Measurements from ENCODE around the gene EPB41.
"Not testable (repeated sequence)": the region's sequence is repeated elsewhere in the genome, so short reads cannot be mapped to it uniquely, and the experiment has no call there.

Gene EPB41

GRCh38 chr1:28982198-28982597 is 67.8 kb downstream of the EPB41 start:
- DNase-seq, result no peak

- no peak for DNase-seq
These were observed 68.7 kb downstream of the EPB41 start for GRCh38 chr1:28983091-28983490.

GRCh38 chr1:28983509-28984310 is 69.3 kb downstream of the EPB41 start:
- DNase-seq, result no peak

- DNase-seq, result no peak
These were observed 69.9 kb downstream of the EPB41 start for GRCh38 chr1:28984311-28984684.

GRCh38 chr1:28985427-28985826 is 71.1 kb downstream of the EPB41 start:
- DNase-seq, result no peak

- no peak for DNase-seq
These were observed 72.0 kb downstream of the EPB41 start for GRCh38 chr1:28986306-28986910.

- DNase-seq, result no peak
These were observed 88.4 kb downstream of the EPB41 start for GRCh38 chr1:29002792-29003191.

GRCh38 chr1:29004288-29004687 is 89.9 kb downstream of the EPB41 start:
- DNase-seq, result no peak

GRCh38 chr1:29004798-29005197 is 90.4 kb downstream of the EPB41 start:
- no peak for DNase-seq

- DNase-seq, result no peak
These were observed 97.4 kb downstream of the EPB41 start for GRCh38 chr1:29011775-29012174.

- DNase-seq, result no peak
These were observed 102.9 kb downstream of the EPB41 start for GRCh38 chr1:29017235-29017634.

- no peak for DNase-seq
These were observed 103.8 kb downstream of the EPB41 start for GRCh38 chr1:29017975-29018712.

- no peak for DNase-seq
These were observed 108.3 kb downstream of the EPB41 start for GRCh38 chr1:29022620-29023019.

GRCh38 chr1:29029667-29030066 is 115.3 kb downstream of the EPB41 start:
- no peak for DNase-seq

GRCh38 chr1:29032841-29033240 is 118.5 kb downstream of the EPB41 start:
- no peak for DNase-seq

GRCh38 chr1:29033829-29034466 is 119.6 kb downstream of the EPB41 start:
- DNase-seq, result no peak

GRCh38 chr1:29043274-29043965 is 129.1 kb downstream of the EPB41 start:
- no peak for DNase-seq

- no peak for DNase-seq
These were observed 129.6 kb downstream of the EPB41 start for GRCh38 chr1:29044010-29044409.

- DNase-seq, result not testable (repeated sequence)
These were observed 131.3 kb downstream of the EPB41 start for GRCh38 chr1:29045663-29046062.

- no peak for DNase-seq
These were observed 132.8 kb downstream of the EPB41 start for GRCh38 chr1:29047142-29047541.

GRCh38 chr1:29050166-29050565 is 135.8 kb downstream of the EPB41 start:
- DNase-seq, result no peak

- no peak for DNase-seq
These were observed 137.7 kb downstream of the EPB41 start for GRCh38 chr1:29052100-29052499.

GRCh38 chr1:29052941-29053340 is 138.6 kb downstream of the EPB41 start:
- no peak for DNase-seq

All from activated CD4-positive, alpha-beta T cell treated with anti-CD3 and anti-CD28 coated beads, Interleukin-2, amount 50 U/mL, for 1 hour (primary cell).